ENCODE results near the gene NECAB2. TPM values are rescaled to one million over a fixed set of nuclear protein-coding genes. Genes with fewer than 3 reads are reported as not detected.

NECAB2 gene
- total and polyA plus RNA-seq, 2 experiments from 2014 or later: 1.6 to 5.1 TPM

DNA sequence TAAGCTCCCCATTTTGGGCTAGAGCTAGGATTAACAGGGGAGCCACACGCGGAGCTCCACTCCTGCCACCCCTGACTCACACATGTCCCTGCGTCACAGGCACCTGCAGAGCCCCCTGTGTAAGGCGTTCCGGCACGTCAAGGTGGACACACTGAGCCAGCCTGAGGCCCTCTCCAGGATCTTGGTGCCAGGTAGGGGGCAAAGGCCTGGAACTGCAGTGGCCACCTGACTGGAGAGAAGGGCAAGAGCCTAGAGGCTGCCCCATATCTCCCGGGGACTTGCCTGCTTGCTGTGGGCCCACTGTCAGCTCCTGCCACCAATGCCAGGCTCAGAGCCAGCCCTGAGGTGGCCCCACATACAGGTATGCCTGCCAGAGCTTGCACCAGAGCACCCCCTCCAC, 33.7 kb downstream of the NECAB2 start:
- Mint-ChIP-seq H3K27ac (no peak overlapping the region), H3K4me3 (no peak overlapping the region), H3K4me1 (no peaks in the 10 kb centered on the region; the same call in 2 of the 3 replicates), H3K36me3 (ENCODE audit: low read depth) (no peaks in the 10 kb centered on the region), H3K9me3 (no peaks in the 10 kb centered on the region), H3K27me3 (ENCODE audit: insufficient read depth, low read depth, poor library complexity) (peaks cover 8% of the 10 kb centered on the region)
- H4K20me1 ChIP-seq (replicated peaks; ENCODE audit: insufficient read depth): no peaks in the 10 kb centered on the region
- no peaks in the 10 kb centered on the region for H3K9me2 ChIP-seq (ENCODE audit: insufficient read depth)
- H2AFZ ChIP-seq: no peak overlapping the region
- H3K4me1 ChIP-seq (ENCODE audit: insufficient read depth): no peaks in the 10 kb centered on the region
- ATAC-seq (no peak), DNase-seq (ENCODE audit: low spot score) (no peak)
- H3K36me3 ChIP-seq (ENCODE audit: insufficient read depth): no peaks in the 10 kb centered on the region
- H3F3A ChIP-seq (replicated peaks; ENCODE audit: low read depth): no peaks in the 10 kb centered on the region
- H3K27ac ChIP-seq (ENCODE audit: low read depth): no peak overlapping the region
- TF ChIP-seq, protein P1, sequence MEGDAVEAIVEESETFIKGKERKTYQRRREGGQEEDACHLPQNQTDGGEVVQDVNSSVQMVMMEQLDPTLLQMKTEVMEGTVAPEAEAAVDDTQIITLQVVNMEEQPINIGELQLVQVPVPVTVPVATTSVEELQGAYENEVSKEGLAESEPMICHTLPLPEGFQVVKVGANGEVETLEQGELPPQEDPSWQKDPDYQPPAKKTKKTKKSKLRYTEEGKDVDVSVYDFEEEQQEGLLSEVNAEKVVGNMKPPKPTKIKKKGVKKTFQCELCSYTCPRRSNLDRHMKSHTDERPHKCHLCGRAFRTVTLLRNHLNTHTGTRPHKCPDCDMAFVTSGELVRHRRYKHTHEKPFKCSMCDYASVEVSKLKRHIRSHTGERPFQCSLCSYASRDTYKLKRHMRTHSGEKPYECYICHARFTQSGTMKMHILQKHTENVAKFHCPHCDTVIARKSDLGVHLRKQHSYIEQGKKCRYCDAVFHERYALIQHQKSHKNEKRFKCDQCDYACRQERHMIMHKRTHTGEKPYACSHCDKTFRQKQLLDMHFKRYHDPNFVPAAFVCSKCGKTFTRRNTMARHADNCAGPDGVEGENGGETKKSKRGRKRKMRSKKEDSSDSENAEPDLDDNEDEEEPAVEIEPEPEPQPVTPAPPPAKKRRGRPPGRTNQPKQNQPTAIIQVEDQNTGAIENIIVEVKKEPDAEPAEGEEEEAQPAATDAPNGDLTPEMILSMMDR (conservative IDR thresholded peaks at IDR 0.05; ENCODE audit: low read depth in 2 of 2): no peak
- no peak for TF ChIP-seq CREB1 (CRISPR knock-in tag; IDR thresholded peaks at IDR 0.05; ENCODE audit: low read depth)
- no peak overlapping the region for H3K4me2 ChIP-seq
- no peak overlapping the region for H3K4me3 ChIP-seq
- H3K27me3 ChIP-seq (ENCODE audit: insufficient read depth): no peaks in the 10 kb centered on the region
- no peaks in the 10 kb centered on the region for H3K79me2 ChIP-seq (replicated peaks; ENCODE audit: insufficient read depth)

DNA sequence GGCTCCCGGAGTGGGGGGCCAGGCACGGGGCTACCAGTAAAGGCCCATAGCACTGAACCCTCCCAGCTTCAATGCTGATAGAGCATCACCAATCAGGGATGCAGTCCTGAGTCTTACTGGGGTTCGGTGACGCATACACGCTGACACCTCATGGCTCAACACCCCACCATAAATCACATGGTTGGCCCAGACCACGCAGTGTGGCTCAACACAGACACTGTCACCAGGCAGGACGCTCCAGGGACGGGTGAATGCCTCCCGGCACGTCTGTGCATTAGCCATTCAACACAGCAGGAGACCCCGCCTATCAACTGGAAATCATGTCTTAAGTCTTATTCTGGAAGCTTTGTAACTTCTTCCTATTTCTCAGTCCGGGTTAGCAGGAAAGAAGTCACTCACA, 35.0 kb downstream of the NECAB2 start:
- no peaks in the 10 kb centered on the region for H3K36me3 Mint-ChIP-seq (ENCODE audit: low read depth)
- H3K9me2 ChIP-seq (ENCODE audit: insufficient read depth): no peaks in the 10 kb centered on the region
- H3K4me1 Mint-ChIP-seq: no peaks in the 10 kb centered on the region; the same call in 2 of the 3 replicates
- H3K79me2 ChIP-seq (replicated peaks; ENCODE audit: insufficient read depth): no peaks in the 10 kb centered on the region
- no peak overlapping the region for H2AFZ ChIP-seq
- no peaks in the 10 kb centered on the region for H4K20me1 ChIP-seq (replicated peaks; ENCODE audit: insufficient read depth)
- H3K4me3 Mint-ChIP-seq: no peak overlapping the region
- DNase-seq (ENCODE audit: low spot score) (no peak), ATAC-seq (no peak)
- no peaks in the 10 kb centered on the region for H3K9me3 Mint-ChIP-seq
- no peaks in the 10 kb centered on the region for H3K27me3 ChIP-seq (ENCODE audit: insufficient read depth)
- no peak overlapping the region for H3K27ac ChIP-seq (ENCODE audit: low read depth)
- no peak overlapping the region for H3K27ac Mint-ChIP-seq
- H3K36me3 ChIP-seq (ENCODE audit: insufficient read depth): no peaks in the 10 kb centered on the region
- H3K4me2 ChIP-seq: no peak overlapping the region
- no peak overlapping the region for H3K4me3 ChIP-seq
- H3F3A ChIP-seq (replicated peaks; ENCODE audit: low read depth): no peaks in the 10 kb centered on the region
- H3K27me3 Mint-ChIP-seq (ENCODE audit: insufficient read depth, low read depth, poor library complexity): peaks cover 8% of the 10 kb centered on the region
- no peaks in the 10 kb centered on the region for H3K4me1 ChIP-seq (ENCODE audit: insufficient read depth)
- TF ChIP-seq, protein P2, sequence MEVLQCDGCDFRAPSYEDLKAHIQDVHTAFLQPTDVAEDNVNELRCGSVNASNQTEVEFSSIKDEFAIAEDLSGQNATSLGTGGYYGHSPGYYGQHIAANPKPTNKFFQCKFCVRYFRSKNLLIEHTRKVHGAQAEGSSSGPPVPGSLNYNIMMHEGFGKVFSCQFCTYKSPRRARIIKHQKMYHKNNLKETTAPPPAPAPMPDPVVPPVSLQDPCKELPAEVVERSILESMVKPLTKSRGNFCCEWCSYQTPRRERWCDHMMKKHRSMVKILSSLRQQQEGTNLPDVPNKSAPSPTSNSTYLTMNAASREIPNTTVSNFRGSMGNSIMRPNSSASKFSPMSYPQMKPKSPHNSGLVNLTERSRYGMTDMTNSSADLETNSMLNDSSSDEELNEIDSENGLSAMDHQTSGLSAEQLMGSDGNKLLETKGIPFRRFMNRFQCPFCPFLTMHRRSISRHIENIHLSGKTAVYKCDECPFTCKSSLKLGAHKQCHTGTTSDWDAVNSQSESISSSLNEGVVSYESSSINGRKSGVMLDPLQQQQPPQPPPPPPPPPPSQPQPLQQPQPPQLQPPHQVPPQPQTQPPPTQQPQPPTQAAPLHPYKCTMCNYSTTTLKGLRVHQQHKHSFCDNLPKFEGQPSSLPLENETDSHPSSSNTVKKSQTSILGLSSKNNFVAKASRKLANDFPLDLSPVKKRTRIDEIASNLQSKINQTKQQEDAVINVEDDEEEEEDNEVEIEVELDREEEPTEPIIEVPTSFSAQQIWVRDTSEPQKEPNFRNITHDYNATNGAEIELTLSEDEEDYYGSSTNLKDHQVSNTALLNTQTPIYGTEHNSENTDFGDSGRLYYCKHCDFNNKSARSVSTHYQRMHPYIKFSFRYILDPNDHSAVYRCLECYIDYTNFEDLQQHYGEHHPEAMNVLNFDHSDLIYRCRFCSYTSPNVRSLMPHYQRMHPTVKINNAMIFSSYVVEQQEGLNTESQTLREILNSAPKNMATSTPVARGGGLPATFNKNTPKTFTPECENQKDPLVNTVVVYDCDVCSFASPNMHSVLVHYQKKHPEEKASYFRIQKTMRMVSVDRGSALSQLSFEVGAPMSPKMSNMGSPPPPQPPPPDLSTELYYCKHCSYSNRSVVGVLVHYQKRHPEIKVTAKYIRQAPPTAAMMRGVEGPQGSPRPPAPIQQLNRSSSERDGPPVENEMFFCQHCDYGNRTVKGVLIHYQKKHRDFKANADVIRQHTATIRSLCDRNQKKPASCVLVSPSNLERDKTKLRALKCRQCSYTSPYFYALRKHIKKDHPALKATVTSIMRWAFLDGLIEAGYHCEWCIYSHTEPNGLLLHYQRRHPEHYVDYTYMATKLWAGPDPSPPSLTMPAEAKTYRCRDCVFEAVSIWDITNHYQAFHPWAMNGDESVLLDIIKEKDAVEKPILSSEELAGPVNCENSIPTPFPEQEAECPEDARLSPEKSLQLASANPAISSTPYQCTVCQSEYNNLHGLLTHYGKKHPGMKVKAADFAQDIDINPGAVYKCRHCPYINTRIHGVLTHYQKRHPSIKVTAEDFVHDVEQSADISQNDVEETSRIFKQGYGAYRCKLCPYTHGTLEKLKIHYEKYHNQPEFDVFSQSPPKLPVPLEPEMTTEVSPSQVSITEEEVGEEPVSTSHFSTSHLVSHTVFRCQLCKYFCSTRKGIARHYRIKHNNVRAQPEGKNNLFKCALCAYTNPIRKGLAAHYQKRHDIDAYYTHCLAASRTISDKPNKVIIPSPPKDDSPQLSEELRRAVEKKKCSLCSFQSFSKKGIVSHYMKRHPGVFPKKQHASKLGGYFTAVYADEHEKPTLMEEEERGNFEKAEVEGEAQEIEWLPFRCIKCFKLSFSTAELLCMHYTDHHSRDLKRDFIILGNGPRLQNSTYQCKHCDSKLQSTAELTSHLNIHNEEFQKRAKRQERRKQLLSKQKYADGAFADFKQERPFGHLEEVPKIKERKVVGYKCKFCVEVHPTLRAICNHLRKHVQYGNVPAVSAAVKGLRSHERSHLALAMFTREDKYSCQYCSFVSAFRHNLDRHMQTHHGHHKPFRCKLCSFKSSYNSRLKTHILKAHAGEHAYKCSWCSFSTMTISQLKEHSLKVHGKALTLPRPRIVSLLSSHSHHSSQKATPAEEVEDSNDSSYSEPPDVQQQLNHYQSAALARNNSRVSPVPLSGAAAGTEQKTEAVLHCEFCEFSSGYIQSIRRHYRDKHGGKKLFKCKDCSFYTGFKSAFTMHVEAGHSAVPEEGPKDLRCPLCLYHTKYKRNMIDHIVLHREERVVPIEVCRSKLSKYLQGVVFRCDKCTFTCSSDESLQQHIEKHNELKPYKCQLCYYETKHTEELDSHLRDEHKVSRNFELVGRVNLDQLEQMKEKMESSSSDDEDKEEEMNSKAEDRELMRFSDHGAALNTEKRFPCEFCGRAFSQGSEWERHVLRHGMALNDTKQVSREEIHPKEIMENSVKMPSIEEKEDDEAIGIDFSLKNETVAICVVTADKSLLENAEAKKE (CRISPR knock-in tag; IDR thresholded peaks at IDR 0.05): no peak
- TF ChIP-seq, protein P3, sequence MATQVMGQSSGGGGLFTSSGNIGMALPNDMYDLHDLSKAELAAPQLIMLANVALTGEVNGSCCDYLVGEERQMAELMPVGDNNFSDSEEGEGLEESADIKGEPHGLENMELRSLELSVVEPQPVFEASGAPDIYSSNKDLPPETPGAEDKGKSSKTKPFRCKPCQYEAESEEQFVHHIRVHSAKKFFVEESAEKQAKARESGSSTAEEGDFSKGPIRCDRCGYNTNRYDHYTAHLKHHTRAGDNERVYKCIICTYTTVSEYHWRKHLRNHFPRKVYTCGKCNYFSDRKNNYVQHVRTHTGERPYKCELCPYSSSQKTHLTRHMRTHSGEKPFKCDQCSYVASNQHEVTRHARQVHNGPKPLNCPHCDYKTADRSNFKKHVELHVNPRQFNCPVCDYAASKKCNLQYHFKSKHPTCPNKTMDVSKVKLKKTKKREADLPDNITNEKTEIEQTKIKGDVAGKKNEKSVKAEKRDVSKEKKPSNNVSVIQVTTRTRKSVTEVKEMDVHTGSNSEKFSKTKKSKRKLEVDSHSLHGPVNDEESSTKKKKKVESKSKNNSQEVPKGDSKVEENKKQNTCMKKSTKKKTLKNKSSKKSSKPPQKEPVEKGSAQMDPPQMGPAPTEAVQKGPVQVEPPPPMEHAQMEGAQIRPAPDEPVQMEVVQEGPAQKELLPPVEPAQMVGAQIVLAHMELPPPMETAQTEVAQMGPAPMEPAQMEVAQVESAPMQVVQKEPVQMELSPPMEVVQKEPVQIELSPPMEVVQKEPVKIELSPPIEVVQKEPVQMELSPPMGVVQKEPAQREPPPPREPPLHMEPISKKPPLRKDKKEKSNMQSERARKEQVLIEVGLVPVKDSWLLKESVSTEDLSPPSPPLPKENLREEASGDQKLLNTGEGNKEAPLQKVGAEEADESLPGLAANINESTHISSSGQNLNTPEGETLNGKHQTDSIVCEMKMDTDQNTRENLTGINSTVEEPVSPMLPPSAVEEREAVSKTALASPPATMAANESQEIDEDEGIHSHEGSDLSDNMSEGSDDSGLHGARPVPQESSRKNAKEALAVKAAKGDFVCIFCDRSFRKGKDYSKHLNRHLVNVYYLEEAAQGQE (IDR thresholded peaks at IDR 0.05; ENCODE audit: unreplicated experiment): no peak
- TF ChIP-seq, protein P4, sequence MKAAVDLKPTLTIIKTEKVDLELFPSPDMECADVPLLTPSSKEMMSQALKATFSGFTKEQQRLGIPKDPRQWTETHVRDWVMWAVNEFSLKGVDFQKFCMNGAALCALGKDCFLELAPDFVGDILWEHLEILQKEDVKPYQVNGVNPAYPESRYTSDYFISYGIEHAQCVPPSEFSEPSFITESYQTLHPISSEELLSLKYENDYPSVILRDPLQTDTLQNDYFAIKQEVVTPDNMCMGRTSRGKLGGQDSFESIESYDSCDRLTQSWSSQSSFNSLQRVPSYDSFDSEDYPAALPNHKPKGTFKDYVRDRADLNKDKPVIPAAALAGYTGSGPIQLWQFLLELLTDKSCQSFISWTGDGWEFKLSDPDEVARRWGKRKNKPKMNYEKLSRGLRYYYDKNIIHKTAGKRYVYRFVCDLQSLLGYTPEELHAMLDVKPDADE (IDR thresholded peaks at IDR 0.05): no peak
- TF ChIP-seq STAT1 (IDR thresholded peaks at IDR 0.05; ENCODE audit: unreplicated experiment) (no peak), JUNB (IDR thresholded peaks at IDR 0.05; ENCODE audit: unreplicated experiment) (no peak)

All from GM23338 (cell line).